Daoy (cell line): ENCODE results near the gene EPHA2. TPM values are rescaled to one million over a fixed set of nuclear protein-coding genes. Genes with fewer than 3 reads are reported as not detected.
"Not testable (repeated sequence)": the region's sequence is repeated elsewhere in the genome, so short reads cannot be mapped to it uniquely, and the experiment has no call there.

Source experiments
- DNase-seq: peaks from one replicate; pipeline ENCODE4 v3.0.0-alpha.2; 2015; ENCODE audit warnings: low read depth
- total RNA-seq: library from RNA; depleted of rRNA; stranded (reverse); fragments of >200 nt; shearing (Covaris generic); gene quantifications from 2 replicates; pipeline ENCODE4 v1.2.3, GENCODE V29; 2014

Gene EPHA2
- total RNA-seq, 1 experiment from 2014 or later: 67.7 TPM

DNA sequence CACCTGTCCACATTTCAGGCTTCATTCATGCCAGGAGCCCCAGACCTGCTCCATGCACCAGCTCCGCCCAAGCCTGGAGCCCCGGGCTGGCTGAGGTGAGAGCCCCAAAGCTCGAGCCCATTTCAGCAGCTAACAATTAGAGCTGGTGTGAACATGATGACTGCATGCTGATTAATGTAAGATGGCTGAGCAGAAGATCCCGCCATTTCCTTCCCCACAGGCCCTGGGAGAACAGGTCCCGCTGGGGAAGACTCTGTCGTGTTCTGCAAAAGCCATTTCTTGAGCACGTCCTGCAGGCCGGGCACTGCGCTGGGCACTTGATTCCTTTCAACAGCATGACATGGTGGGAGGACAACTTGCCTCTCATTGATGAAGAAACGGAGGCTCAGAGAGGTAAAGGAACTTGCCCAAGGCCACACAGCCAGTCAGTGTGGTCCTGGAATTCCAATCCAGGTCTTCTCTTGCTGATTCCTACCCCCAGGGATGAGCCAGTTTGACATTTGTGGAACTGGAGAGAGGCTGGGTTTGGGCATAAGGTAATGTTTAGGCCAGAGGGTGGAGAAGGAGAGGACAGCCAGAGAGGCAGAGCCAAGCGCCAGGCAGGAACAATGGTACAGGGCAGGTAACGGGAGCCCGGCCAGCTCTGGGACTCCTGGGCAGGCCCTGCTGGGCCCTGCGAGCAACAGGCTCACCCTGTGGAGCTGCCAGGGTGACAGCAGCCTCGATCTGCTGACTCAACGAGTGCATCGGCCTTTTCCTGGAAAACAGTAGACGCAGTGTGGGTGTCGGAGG is 28.1 kb upstream of the EPHA2 start:
- no peak for DNase-seq

DNA sequence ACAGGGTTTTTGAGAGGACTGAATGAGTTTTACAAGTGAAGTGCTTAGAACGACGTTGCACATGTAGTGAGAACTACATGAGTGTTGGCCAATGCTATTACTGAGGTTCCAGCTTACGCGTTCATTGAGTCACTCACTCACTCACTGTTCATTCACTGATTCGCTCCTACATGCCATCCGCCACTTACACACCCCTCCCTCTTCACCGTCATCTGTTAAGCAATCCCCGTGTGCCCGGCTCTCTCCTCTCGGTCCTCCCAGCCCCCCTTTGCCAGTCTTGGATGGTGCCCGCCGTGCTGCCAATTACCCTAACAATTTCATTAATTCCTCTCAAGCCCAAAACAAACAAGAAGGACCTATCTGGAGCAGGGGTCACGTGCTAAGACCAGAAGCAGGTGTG is 27.3 kb upstream of the EPHA2 start:
- peak; percentile 54 for DNase-seq

DNA sequence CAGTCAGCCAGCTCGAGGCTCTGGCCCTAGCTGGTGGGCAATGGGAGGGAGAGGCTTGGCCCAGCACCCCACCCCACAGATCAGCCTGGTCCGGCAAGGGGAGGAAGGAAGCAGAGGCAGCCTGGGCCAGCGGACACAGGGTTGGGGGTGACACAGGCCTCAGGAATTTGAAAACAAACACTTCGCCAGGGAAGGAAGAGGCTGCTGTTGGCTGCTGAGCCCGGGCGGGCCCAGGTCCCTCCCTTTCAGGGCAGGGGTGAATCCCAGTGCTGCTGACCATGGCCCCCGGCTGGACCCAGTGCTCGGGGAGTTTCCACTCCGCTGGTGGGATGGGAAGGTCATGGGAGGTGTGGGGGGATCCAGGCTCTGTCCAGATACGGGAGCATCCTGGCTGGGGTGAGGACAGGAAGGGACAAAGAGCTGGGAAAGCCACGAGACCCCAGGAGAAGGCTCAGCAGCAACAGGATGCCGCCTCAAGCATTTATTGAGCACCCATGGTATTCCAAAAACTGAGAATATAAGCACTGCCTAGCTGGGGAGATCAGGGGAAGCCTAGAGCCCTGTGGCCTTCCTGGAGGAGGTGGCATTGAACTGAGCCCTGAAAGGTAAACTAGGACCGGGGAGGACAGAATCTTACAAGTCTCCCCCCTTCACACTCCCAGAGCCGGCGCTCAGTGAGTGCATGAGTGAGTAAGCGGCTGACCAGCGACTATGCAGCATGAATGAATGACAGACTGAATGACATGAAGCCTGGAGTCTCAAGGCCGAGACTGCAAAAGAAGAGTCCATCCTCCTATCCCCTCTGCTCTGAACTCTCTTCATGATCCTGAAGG is 26.2 kb upstream of the EPHA2 start:
- DNase-seq: peak; percentile 95

DNA sequence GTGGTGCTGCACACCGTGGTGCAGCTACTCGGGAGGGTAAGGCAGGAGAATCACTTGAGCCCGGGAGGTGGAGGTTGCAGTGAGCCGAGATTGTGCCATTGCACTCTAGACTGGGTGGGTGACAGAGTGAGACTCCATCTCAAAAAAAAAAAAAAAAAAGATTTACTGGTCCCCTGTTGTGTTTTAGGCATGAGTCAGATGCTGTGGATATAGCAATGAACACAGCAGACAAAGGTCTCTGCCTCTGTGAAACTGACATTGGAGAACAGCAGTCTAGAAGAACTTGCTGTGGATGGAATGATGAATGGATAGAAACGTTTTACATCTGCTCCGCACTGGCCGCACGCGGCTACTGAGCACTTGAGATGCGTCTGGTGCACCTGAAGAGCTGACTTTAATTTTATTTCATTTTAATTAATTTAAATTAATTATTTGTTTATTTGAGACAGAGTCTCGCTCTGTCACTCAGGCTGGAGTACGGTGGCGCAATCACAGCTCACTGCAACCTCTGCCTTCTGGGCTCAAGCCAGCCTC is 24.5 kb upstream of the EPHA2 start:
- DNase-seq: peak; percentile 55

DNA sequence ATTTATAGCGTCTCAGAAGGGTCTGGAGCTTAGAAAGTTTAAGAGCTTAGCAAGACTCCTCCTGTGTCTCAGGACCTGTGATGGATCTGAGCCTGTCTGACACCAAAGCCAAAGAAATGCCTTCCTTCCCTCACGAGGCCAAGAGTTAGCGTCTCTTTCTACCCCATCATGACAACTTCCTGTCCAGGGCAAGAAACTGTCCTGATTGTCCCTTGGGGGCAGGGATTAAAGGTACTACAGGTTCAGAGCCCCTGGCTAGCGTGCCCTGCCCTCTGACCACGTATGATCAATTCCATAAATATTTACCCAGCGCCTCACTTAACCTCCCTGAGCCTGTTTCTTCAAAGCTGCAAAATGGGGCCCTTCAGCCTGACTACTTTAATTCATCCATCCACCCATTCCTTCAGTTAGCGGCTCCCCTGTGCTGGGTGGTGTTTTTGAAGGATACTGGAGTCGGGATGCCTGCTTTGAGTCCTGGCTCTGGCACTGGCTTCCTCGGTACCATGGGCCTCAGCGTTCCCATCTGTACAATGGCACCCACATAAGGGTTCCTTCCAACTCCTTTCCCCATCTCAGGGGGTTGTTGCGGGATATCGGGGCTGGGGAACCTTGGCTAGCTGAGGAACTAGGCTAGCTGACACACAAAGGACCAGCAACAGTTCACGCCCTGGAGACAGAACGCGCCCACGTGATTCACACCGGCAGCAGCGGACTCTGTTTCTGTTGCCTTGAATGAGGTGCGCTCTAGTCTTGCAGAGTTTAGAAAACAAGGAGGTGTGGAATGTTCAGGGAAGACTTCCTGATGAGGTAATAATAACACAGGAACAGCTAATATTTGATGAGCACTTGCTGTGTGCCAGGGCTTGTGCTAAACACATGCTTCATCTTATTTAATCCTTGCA is 23.0 kb upstream of the EPHA2 start:
- no peak for DNase-seq

DNA sequence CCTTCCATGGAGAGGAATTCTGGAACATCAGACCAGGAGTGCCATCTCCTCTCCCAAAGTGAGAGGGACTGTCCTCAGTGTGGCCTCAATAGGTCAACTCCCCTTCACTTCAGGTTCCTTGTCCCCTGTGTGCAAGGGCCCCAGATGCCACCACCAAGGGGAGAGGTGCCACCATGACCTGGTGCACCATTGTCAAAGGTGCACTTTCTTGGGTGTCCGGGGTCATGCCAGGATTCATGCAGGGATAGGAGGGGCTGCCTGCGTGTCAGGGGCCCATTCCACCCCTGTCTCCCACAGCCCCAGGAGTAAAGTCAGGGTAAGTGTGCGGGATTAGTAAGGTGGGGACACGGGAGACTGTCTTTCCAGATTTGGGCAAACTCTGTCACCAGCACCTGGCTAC is 21.4 kb upstream of the EPHA2 start:
- DNase-seq: no peak

DNA sequence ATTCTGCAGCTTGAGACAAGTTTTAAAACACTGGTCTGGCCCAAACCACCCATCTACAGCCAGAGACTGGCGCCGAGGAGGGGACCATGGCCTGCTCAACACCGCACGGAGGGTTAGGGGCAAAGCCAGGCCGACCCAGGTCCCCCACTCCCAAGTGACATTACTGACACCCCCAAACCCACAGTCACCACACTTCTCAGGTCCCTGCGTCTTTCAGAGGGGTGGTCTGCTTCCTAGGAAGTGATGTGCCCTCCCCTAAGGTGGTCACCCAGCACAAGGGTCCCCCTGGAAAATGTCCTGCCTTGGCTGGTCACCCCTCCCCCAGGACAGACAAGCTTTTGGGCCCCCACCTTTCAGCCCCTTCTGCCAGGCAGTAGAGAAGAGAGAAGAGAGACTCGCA is 20.8 kb upstream of the EPHA2 start:
- DNase-seq: no peak

DNA sequence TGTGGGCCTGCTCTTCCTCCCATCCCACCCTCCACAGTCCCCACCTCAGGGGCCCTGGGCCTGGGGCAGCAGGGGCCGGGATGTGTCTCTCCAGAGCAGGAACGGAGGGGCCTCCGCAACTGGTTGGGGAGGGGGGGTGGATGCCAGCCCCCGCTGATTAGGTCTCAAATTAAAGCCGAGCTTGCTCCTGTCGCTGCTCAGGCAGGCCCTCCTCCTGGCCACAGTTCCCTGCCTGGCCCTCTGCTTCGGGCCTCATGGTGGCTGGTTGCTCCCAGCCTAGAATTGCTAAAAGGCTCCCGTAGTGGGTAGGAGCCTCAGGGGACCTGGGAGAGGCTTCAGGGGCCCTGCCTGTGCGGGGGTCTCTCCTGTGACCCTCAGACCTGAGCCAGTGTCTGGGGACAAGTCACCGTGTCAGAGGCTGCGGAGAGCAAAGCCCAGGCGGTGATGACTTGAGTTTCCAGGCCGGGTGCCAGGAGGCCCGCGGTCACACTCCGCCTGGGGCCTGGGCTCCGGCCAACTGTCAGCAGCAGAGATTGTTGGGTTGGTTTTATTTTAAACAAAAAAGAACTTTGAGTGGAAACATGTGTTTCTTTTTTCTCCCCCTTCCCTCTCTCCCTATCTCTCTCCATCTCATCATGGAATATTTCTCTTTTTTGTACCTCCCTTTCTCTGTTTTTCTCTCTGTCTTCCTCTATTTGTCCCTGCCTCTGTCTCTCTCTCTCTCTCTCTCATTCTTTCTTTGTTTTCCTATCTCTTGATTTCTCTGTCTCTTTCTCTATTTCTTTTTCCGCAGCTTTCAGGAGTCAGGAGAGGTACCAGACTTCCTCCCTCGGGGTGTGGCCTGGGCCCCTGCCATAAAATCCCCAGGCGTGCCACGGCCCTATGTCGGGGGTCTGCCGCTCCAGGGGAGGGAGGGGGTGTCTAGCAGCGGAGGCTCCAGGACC is 20.0 kb upstream of the EPHA2 start:
- DNase-seq: peak; percentile 94

DNA sequence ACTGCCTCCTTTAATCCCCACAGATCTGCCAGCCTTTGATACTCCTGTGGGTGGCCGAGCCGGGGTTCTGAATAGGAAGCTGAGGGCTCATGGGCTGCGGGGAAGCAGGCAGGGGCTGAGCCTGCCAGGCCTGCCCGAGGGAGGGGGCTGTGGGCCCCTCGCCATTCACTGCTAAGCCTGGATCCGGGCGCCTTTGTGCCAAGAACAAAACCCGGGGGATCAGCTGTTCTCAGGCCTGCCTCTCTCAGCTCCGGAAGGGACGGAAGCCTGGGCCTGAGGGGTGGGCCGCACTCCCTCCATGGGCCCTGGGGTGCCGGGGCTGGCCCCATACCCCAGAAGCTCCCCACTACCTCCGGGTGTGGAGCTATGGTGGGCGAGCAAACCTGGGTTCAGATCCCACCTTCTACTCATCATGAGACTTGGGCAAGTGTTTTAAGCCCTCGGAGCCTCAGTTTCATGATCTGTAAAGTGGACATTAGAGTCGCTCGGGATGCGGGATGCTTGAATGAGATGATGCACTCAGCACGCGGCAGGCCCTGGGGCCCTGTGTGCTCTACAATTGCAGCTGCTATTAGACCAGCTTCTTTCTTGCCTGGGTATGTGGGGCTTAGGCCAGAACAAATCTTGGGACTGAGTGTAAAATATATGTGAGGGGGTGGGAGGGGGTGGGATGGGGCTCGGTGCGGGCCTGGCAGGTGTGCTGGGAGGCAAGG is 19.2 kb upstream of the EPHA2 start:
- no peak for DNase-seq

DNA sequence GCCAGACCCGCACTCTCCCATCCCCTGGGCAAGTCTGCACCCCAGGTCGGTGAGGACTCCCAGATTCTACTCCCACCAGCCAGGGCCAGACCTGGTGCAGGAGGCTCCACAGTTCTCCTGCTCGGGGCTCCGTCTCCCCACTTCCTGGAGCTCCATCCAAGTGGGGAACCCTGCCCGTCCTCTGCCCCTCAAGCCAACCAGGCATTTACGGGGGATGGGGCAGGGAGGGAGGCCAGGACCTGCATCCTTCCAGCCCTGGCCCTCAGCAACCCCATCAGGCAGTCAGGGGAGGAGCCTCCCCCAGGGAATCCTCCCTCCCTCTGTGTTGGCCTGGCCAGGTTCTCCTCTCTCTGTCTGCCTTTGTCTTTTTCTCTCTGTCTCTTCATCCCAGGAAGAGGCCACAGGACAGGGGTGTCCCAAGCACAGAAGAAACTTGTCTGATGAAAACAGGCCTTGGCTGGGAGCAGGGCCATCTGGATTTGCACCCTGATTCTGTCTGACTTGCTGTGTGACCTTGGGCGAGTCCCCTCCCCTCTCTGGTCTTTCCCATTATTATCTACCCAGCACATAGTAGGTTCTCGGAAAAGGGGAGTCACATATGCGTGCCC is 18.5 kb upstream of the EPHA2 start:
- no peak for DNase-seq

DNA sequence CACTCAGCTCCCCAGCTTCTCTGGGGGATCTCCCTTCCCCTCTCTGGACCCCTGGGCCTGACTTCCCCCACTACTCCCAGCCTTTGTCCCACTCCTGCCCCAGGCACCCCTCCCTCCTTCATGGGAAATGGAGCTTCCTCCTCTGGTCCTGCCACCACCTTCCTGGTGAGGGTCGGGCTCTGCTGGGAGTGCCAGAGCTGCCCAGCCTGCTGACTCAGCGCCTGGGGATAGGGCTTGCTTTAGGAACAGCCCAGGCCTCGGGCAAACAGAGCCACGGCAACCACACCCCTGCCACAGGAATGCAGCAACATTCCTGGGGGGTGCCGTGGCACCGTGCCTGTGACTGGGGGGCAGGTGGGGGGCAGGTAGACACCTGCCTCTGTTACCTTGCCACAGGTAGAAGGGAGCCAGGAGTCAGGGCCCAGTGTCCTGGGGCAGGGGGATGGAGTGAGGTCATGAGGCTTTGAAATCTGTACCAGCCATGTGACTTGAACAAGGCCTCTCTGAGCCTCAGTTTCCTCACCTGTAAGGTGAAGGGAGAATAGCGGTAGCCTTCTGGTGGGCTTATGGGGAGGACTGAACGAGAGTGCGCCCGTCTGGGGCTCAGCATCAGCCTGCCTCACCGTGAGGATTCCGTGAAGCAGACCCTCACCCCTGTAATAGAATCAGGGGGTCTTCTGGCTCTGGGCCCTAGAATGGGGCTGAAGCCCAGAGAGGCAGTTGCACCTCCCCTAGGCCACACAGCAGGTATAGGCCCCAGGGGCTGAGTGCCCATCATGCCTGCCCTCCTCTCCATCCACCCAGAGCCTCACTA is 17.8 kb upstream of the EPHA2 start:
- DNase-seq: peak; percentile 98

DNA sequence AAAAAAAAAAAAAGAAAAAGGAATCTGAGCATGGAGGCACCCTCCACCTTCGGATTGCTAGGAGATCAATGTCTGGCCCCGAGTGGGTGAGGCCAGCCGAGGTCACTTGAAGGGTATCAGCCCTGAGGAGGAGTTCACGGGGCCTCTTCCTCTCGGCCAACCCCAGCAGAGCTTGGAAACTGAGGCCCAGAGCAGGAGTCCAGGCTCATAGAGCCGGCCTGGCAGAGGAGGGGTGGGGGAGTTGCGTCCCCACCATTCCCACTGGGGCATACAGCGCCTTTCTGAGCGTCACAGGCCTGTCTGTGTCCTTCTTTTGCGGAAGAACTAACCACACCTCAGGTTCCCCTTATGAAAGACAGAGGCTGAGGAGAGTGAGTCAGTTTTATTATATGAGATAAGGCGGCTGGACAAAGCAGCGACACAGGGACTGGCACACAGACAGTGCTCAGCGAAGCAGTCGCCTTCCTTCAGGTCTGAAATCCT is 17.1 kb upstream of the EPHA2 start:
- peak; percentile 87 for DNase-seq

DNA sequence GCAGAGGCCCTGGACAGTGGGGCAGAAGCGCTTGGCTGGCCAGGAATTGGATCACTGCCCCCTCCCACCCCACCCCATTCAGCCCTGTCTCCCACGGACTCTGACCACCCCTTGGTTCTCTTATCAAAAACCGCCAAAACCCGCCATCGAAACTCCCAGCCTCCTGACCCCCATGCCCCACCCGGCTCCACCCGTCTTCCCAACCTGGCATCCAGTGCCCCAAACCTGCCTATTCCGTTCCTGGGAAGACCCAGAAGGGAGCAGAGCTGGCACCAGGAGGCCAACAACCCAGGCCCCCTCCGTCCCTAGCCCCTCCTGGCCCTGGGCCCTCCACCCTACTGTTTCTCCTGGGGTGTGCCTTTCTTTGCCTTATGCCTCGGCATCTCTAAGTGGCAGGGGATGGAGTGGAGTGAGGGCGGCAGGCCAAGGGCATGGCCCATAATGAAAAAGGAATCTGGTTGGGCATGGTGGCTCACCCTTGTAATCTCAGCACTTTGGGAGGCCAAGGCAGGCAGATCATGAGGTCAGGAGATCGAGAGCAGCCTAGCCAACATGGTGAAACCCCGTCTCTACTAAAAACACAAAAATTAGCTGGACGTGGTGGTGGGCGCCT is 16.5 kb upstream of the EPHA2 start:
- DNase-seq: no peak

DNA sequence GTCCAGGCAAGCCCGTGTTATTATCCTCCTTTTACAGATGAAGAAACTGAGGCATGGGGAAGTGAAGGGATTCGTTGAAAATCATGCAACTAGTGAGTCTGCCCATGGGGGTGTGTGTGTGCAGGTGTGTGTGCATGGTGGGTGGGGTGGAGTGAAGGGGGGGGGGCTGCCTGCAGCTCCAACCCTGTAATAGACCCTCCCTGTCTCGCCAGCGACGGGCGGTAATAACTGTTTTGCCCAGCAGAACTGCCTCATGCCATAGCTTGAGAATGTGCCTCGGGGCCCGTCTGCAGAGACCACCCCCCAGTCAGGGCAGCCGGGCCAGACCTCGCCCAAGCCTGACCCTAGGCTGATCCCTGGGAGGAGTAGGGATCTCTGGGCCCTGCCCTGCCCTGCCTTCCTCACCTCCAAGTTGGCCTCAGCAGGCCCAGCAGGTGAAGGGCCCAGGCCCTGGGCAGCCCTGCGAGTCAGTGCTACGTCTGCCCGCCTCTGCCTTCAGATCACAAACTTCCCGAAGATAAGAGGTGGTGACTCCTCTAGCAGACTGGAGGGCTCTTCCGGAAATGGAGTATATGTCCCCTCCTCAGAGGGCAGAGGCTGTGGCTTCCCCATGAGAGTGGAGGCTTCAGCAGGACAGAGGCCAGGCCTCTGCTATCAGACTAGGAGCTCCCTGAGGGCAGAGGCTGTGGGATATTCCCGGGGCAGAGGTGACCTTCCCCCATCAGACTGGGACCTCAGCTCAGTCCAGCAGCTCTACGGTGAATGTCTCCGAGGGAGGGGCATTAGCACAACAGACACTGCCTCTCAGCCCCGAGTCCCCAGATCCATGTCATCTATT is 15.7 kb upstream of the EPHA2 start:
- no peak for DNase-seq

DNA sequence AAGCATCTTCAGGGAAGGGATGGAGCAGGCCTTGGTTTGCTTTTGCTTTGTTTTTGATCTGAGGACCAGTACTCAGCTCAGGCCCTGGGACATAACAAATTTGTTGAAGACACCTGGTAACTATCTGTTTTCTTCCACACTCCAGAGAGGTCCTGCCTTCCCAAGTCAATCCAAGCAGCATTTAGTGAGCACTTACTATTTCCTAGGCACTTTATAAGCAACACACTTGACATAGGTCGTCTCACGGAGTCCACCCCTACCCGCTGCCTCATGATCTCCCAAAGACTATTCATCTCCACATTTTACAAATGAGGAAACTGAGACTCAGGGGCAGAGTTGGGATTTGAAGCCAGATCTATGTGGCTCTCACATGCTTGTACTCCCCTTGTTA is 14.4 kb upstream of the EPHA2 start:
- DNase-seq: no peak

DNA sequence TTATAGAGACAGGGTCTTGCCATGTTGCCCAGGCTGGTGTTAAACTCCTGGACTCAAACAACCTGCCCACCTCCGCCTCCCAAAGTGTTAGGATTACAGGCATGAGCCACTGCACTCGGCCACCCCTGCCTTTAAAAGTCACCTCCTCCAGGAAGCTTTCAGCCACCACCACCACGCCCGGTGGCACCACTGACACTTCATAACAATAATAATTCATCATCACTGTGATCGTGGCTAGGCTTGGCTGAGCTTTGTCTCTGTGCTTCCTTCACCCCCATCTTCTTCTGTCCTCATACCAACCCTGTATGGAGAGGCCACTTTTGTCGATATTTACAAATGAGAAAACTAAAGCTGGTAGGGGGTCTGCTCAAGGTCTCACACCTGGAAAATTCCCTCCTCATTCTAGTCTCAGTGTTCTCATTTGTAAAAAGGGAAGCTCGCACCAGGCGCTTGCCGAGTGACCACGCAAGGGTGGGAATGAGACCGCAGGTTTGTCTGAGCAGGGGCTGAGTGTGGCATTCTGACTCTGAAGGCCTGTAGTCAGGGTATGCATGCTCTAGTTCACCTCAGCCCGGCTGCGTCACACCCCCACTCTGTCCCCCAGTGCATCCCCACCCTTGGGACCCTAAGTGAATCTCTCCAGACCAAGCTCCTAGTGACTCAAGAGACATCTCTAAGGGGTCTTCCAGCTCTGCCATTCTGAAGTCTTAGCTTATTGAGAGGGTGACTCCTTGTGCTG is 12.9 kb upstream of the EPHA2 start:
- no peak for DNase-seq

DNA sequence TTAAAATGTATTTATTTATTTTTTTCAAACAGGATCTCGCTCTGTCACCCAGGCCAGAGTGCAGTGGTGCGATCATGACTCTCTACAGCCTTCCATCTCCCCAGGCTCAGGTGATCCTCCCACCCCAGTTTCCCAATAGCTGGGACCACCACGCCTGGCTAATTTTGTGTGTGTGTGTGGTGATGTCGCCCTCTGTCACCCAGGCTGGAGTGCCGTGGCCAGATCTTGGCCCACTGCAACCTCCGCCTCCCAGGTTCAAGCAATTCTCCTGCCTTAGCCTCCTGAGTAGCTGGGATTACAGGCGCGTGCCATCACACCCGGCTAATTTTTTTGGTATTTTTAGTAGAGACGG is 12.3 kb upstream of the EPHA2 start:
- DNase-seq: not testable (repeated sequence)
